HCT116 (cell line): Measurements from ENCODE around the gene PHF20. TPM values are rescaled to one million over a fixed set of nuclear protein-coding genes. Genes with fewer than 3 reads are reported as not detected.

Experiments used
- ATAC-seq: fragments of 200-7000 bp; cut with Tn5 transposase; 2 replicates; pipeline ENCODE4 v1.9.1; 2020; ENCODE audit warnings: mild to moderate bottlenecking, moderate library complexity
- BruUV-seq: library from RNA; stranded (reverse); fragments of 400-500 nt; replicated peaks from 2 replicates; lab custom pipeline; 2021; lab: Mats Ljungman, UMichigan
- CTCF ChIA-PET: fragments of 300-600 bp; sonication (Branson Sonifier 250); formaldehyde crosslinking; loops from one replicate; lab custom pipeline; 2021; ENCODE audit warnings: antibody characterized with exemption; lab: Charles Lee
- POLR2A ChIA-PET: fragments of 300-600, 350-600 bp; sonication (Branson Sonifier 250); formaldehyde crosslinking; loops from one replicate; lab custom pipeline; 2021; ENCODE audit warnings: antibody characterized with exemption; lab: Charles Lee
- RAD21 ChIA-PET, 2 experiments: fragments of 300-600 bp; sonication (Branson Sonifier 250); formaldehyde crosslinking; loops; one replicate each; lab custom pipeline; 2023; ENCODE audit warnings: low total read pairs in 2 of 2; ENCODE audit not compliant: uncharacterized antibody in 2 of 2, unreplicated experiment in 2 of 2, low non-redundant PET in 1 of 2; lab: Charles Lee
- DNase-seq: peaks from one replicate; pipeline ENCODE4 v3.0.0-alpha.2; 2010; ENCODE audit warnings: low read depth, low spot score
- H2AFZ ChIP-seq: fragments of 200-600 bp; shearing (Covaris generic), sonication (generic); 2 replicates; pipeline ENCODE4 v1.6.1; 2017; ENCODE audit warnings: low read depth, mixed run types, mixed read lengths, antibody characterized with exemption, low read length; ENCODE audit not compliant: poor library complexity, severe bottlenecking
- H3K27ac ChIP-seq: 2 replicates; pipeline ENCODE4 v1.5.1; 2012; ENCODE audit warnings: low read depth, low read length
- H3K27me3 ChIP-seq: fragments of 200-600 bp; sonication (generic); 2 replicates; pipeline ENCODE4 v1.6.1; 2016; ENCODE audit warnings: mixed run types, low read length, mixed read lengths; ENCODE audit not compliant: insufficient read depth
- H3K36me3 ChIP-seq, 2 experiments: fragments of 200-500 bp in 1 of 2; fragments of 200-600 bp in 1 of 2; sonication (Bioruptor generic) in 1 of 2; sonication (generic) in 1 of 2; 2 replicates each; pipeline versions ENCODE4 v1.5.1 to v1.6.1; 2014 to 2016; ENCODE audit warnings: low read length in 2 of 2, inconsistent platforms in 1 of 2, mixed read lengths in 1 of 2, mixed run types in 1 of 2; ENCODE audit not compliant: insufficient read depth in 2 of 2, control insufficient read depth in 1 of 2
- H3K4me1 ChIP-seq, 2 experiments: fragments of 200-600 bp in 1 of 2; sonication (generic) in 1 of 2; 2 replicates each; pipeline versions ENCODE4 v1.5.1 to v1.6.1; 2012 to 2017; ENCODE audit warnings: low read length in 2 of 2, inconsistent platforms in 1 of 2, mild to moderate bottlenecking in 1 of 2, mixed read lengths in 1 of 2, mixed run types in 1 of 2, moderate library complexity in 1 of 2; ENCODE audit not compliant: insufficient read depth in 2 of 2, control insufficient read depth in 1 of 2
- H3K4me2 ChIP-seq: fragments of 200-600 bp; sonication (generic); 2 replicates; pipeline ENCODE4 v1.6.1; 2017; ENCODE audit warnings: mixed run types, low read length, mixed read lengths
- H3K4me3 ChIP-seq, 2 experiments: fragments of 200-600 bp in 1 of 2; sonication (generic) in 1 of 2; replicated peaks in 1 of 2; 2 replicates each; pipeline ENCODE4 v1.5.1; 2011 to 2016; ENCODE audit warnings: low read length in 2 of 2, control low read depth in 1 of 2, low read depth in 1 of 2, mild to moderate bottlenecking in 1 of 2, mixed read lengths in 1 of 2, mixed run types in 1 of 2
- H3K79me2 ChIP-seq: fragments of 200-600 bp; sonication (generic); 2 replicates; pipeline ENCODE4 v1.6.1; 2017; ENCODE audit warnings: mild to moderate bottlenecking, mixed run types, low read length, moderate library complexity, mixed read lengths; ENCODE audit not compliant: insufficient read depth
- H3K9ac ChIP-seq: fragments of 200-600 bp; sonication (generic); 2 replicates; pipeline ENCODE4 v1.6.1; 2016; ENCODE audit warnings: low read length, mixed read lengths
- H3K9me2 ChIP-seq: fragments of 200-600 bp; sonication (generic), shearing (Covaris generic); 2 replicates; pipeline ENCODE4 v1.6.1; 2017; ENCODE audit warnings: mixed run types, mild to moderate bottlenecking, moderate library complexity; ENCODE audit not compliant: insufficient read depth
- H3K9me3 ChIP-seq, 2 experiments: fragments of 200-500 bp in 1 of 2; fragments of 200-600 bp in 1 of 2; sonication (Bioruptor generic) in 1 of 2; sonication (generic) in 1 of 2; 2 replicates each; pipeline ENCODE4 v1.6.1; 2014 to 2017; ENCODE audit warnings: low read length in 2 of 2, mixed read lengths in 2 of 2, inconsistent platforms in 1 of 2, low read depth in 1 of 2, mild to moderate bottlenecking in 1 of 2, mixed run types in 1 of 2, moderate library complexity in 1 of 2; ENCODE audit not compliant: control insufficient read depth in 1 of 2, insufficient read depth in 1 of 2
- H4K20me1 ChIP-seq: fragments of 200-600 bp; sonication (generic), shearing (Covaris generic); 2 replicates; pipeline ENCODE4 v1.6.1; 2017; ENCODE audit warnings: mixed run types, mild to moderate bottlenecking, moderate library complexity; ENCODE audit not compliant: insufficient read depth
- CBX3 ChIP-seq: IDR thresholded peaks from 2 replicates; pipeline ENCODE4 v1.6.1; 2012; ENCODE audit warnings: low read depth
- ELF1 ChIP-seq: IDR thresholded peaks from 2 replicates; pipeline ENCODE4 v1.6.1; 2012; ENCODE audit warnings: low read depth, borderline replicate concordance
- FOSL1 ChIP-seq: IDR thresholded peaks from 2 replicates; pipeline ENCODE4 v1.6.1; 2012; ENCODE audit warnings: low read depth
- JUND ChIP-seq: IDR thresholded peaks from 2 replicates; pipeline ENCODE4 v1.6.1; 2012
- POLR2AphosphoS5 ChIP-seq: IDR thresholded peaks from 2 replicates; pipeline ENCODE4 v1.6.1; 2011; ENCODE audit warnings: mild to moderate bottlenecking, low read depth, low read length, moderate library complexity
- SIN3A ChIP-seq: IDR thresholded peaks from 2 replicates; pipeline ENCODE4 v1.6.1; 2012; ENCODE audit warnings: low read depth
- SP1 ChIP-seq: IDR thresholded peaks from 2 replicates; pipeline ENCODE4 v1.6.1; 2012; ENCODE audit warnings: low read depth
- YY1 ChIP-seq: IDR thresholded peaks from 2 replicates; pipeline ENCODE4 v1.6.1; 2011; ENCODE audit warnings: low read length, low read depth, moderate library complexity, mild to moderate bottlenecking; ENCODE audit not compliant: insufficient replicate concordance; ENCODE audit errors: extremely low read depth
- intact Hi-C: fragments of 100-400 bp; cut with micrococcal nuclease; formaldehyde crosslinking; loops from 2 replicates; pipeline ENCODE4 v1.10.0; 2022
- total RNA-seq: library from RNA; stranded (reverse); gene quantifications from one replicate; pipeline ENCODE4 v1.2.1, GENCODE V29; 2021; ENCODE audit not compliant: unreplicated experiment
- TF ChIP-seq, protein P1 (sequence below): IDR thresholded peaks from 2 replicates; pipeline ENCODE4 v1.6.1; 2012; ENCODE audit warnings: low read depth
- TF ChIP-seq, protein P2 (sequence below): IDR thresholded peaks from 2 replicates; pipeline ENCODE4 v1.6.1; 2011; ENCODE audit warnings: mild to moderate bottlenecking, low read length, moderate library complexity; ENCODE audit not compliant: insufficient replicate concordance; ENCODE audit errors: extremely low read depth

Gene PHF20
- total RNA-seq, 1 experiment from 2014 or later = 40.8 TPM

- H2AFZ ChIP-seq = no peak overlapping the region
- DNase-seq = peak; percentile 23
- no peaks in the 10 kb centered on the region for H3K79me2 ChIP-seq
- H3K4me1 ChIP-seq = peaks cover 0 to 17% of the 10 kb centered on the region in 2 experiments; a peak in 2 of 4 replicates
- BruUV-seq = no TSS peak
- TF ChIP-seq POLR2AphosphoS5 (no peak), ELF1 (no peak), SIN3A (no peak), YY1 (no peak), SP1 (no peak), FOSL1 (peak; percentile 73), JUND (peak; percentile 43), CBX3 (peak; percentile 39; the same call in 1 of the 2 replicates)
- ChIA-PET CTCF (interaction anchor here (1.5 kb wide), 1 partner anchor 17 kb away, joined by 8 read pairs; no protein-coding TSS in a partner anchor), POLR2A (interaction anchor here (1.1 to 1.2 kb wide), 2 partner anchors 52 to 160 kb away, joined by 5 read pairs; partner anchors contain the start of genes RBM39 and SCAND1), RAD21 (no interaction called here)
- H3K9ac ChIP-seq = peak overlapping the region; percentile 34; the same call in 1 of the 2 replicates
- no peaks in the 10 kb centered on the region for H3K9me2 ChIP-seq
- peak overlapping the region; percentile 53 for H3K4me2 ChIP-seq
- H3K4me3 ChIP-seq = no peak overlapping the region
- H3K27me3 ChIP-seq = no peaks in the 10 kb centered on the region
- ATAC-seq = peak; percentile 88
- intact Hi-C loops = no loop called here
- no peaks in the 10 kb centered on the region for H3K36me3 ChIP-seq
- no peaks in the 10 kb centered on the region for H3K9me3 ChIP-seq
- no peak overlapping the region for H3K27ac ChIP-seq
- no peaks in the 10 kb centered on the region for H4K20me1 ChIP-seq
These were observed 130.1 kb downstream of the PHF20 start for GRCh38 chr20:35901678-35902544.

- ChIA-PET RAD21 (no interaction called here), POLR2A (interaction anchor here (1.2 kb wide), 1 partner anchor 52 kb away, joined by 5 read pairs; the partner anchor contains the start of gene SCAND1), CTCF (interaction anchor here (1.5 kb wide), 1 partner anchor 18 kb away, joined by 8 read pairs; no protein-coding TSS in a partner anchor)
- intact Hi-C loops = no loop called here
- peak overlapping the region; percentile 53 for H3K4me2 ChIP-seq
- ATAC-seq (no peak), DNase-seq (no peak)
- H3K4me1 ChIP-seq = peaks cover 0 to 17% of the 10 kb centered on the region in 2 experiments; a peak in 2 of 4 replicates
- no peak overlapping the region for H3K27ac ChIP-seq
- no peaks in the 10 kb centered on the region for H3K79me2 ChIP-seq
- no peaks in the 10 kb centered on the region for H3K9me3 ChIP-seq
- H4K20me1 ChIP-seq = no peaks in the 10 kb centered on the region
- no peak overlapping the region for H2AFZ ChIP-seq
- no peaks in the 10 kb centered on the region for H3K36me3 ChIP-seq
- BruUV-seq = no TSS peak
- no peak overlapping the region for H3K9ac ChIP-seq
- no peaks in the 10 kb centered on the region for H3K27me3 ChIP-seq
- no peaks in the 10 kb centered on the region for H3K9me2 ChIP-seq
- H3K4me3 ChIP-seq = no peak overlapping the region
- TF ChIP-seq, protein P1, sequence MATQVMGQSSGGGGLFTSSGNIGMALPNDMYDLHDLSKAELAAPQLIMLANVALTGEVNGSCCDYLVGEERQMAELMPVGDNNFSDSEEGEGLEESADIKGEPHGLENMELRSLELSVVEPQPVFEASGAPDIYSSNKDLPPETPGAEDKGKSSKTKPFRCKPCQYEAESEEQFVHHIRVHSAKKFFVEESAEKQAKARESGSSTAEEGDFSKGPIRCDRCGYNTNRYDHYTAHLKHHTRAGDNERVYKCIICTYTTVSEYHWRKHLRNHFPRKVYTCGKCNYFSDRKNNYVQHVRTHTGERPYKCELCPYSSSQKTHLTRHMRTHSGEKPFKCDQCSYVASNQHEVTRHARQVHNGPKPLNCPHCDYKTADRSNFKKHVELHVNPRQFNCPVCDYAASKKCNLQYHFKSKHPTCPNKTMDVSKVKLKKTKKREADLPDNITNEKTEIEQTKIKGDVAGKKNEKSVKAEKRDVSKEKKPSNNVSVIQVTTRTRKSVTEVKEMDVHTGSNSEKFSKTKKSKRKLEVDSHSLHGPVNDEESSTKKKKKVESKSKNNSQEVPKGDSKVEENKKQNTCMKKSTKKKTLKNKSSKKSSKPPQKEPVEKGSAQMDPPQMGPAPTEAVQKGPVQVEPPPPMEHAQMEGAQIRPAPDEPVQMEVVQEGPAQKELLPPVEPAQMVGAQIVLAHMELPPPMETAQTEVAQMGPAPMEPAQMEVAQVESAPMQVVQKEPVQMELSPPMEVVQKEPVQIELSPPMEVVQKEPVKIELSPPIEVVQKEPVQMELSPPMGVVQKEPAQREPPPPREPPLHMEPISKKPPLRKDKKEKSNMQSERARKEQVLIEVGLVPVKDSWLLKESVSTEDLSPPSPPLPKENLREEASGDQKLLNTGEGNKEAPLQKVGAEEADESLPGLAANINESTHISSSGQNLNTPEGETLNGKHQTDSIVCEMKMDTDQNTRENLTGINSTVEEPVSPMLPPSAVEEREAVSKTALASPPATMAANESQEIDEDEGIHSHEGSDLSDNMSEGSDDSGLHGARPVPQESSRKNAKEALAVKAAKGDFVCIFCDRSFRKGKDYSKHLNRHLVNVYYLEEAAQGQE = no peak
- TF ChIP-seq ELF1 = no peak
- TF ChIP-seq, protein P2, sequence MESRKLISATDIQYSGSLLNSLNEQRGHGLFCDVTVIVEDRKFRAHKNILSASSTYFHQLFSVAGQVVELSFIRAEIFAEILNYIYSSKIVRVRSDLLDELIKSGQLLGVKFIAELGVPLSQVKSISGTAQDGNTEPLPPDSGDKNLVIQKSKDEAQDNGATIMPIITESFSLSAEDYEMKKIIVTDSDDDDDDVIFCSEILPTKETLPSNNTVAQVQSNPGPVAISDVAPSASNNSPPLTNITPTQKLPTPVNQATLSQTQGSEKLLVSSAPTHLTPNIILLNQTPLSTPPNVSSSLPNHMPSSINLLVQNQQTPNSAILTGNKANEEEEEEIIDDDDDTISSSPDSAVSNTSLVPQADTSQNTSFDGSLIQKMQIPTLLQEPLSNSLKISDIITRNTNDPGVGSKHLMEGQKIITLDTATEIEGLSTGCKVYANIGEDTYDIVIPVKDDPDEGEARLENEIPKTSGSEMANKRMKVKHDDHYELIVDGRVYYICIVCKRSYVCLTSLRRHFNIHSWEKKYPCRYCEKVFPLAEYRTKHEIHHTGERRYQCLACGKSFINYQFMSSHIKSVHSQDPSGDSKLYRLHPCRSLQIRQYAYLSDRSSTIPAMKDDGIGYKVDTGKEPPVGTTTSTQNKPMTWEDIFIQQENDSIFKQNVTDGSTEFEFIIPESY = no peak
These were observed 130.7 kb downstream of the PHF20 start for GRCh38 chr20:35902545-35902941.
